ENCODE data around the gene UBASH3B.
A peak's percentile ranks its signal among the peaks of the same experiment; 100 is the strongest.
"Not testable (repeated sequence)": the region's sequence is repeated elsewhere in the genome, so short reads cannot be mapped to it uniquely, and the experiment has no call there.

UBASH3B gene

GRCh38 chr11:122655527-122656072 lies at the start of gene UBASH3B:
Gene UBASH3B (plus strand): TSS chr11:122655722. CDS start chr11:122656050, 328 bp downstream.
- Mint-ChIP-seq H3K4me1 (ENCODE audit: low read depth) (peaks cover 50% of the 10 kb centered on the region), H3K36me3 (ENCODE audit: low read depth) (peaks cover 13% of the 10 kb centered on the region), H3K4me3 (peak within 1 kb of the TSS; percentile 85)

GRCh38 chr11:122607162-122607561 lies 48.4 kb upstream of the UBASH3B start:
- H3K27me3 Mint-ChIP-seq; H3K27ac Mint-ChIP-seq; H3K9me3 Mint-ChIP-seq; H3K36me3 Mint-ChIP-seq (ENCODE audit: low read depth); H3K4me3 Mint-ChIP-seq; H3K4me1 Mint-ChIP-seq (ENCODE audit: low read depth); intact Hi-C loops (cut with micrococcal nuclease): not testable (repeated sequence)

More at GRCh38 chr11:122655527-122656072, at the start of gene UBASH3B:
- Mint-ChIP-seq H3K27me3 (peaks cover 9% of the 10 kb centered on the region), H3K9me3 (no peaks in the 10 kb centered on the region), H3K27ac (peak within 1 kb of the TSS; percentile 94)
- intact Hi-C loops (cut with micrococcal nuclease) = loop anchor here (1.0 to 10.0 kb wide), 3 partner anchors 42 to 409 kb away; partner anchors contain the start of gene HSPA8

GRCh38 chr11:122612123-122612824 lies 43.2 kb upstream of the UBASH3B start:
- Mint-ChIP-seq H3K27ac (no peak overlapping the region), H3K36me3 (ENCODE audit: low read depth) (no peaks in the 10 kb centered on the region), H3K4me1 (ENCODE audit: low read depth) (peaks cover 9% of the 10 kb centered on the region), H3K9me3 (no peaks in the 10 kb centered on the region), H3K27me3 (peaks cover 2% of the 10 kb centered on the region), H3K4me3 (no peak overlapping the region)
- intact Hi-C loops (cut with micrococcal nuclease) = no loop called here

- H3K4me1 Mint-ChIP-seq (ENCODE audit: low read depth) = peaks cover 13% of the 10 kb centered on the region
- no peak overlapping the region for H3K27ac Mint-ChIP-seq
- H3K27me3 Mint-ChIP-seq = peaks cover 2% of the 10 kb centered on the region
- H3K36me3 Mint-ChIP-seq (ENCODE audit: low read depth) = no peaks in the 10 kb centered on the region
- no peaks in the 10 kb centered on the region for H3K9me3 Mint-ChIP-seq
- intact Hi-C loops (cut with micrococcal nuclease) = no loop called here
- H3K4me3 Mint-ChIP-seq = no peak overlapping the region
Measured at GRCh38 chr11:122616718-122617117, 38.8 kb upstream of the UBASH3B start.

GRCh38 chr11:122617297-122617696 lies 38.2 kb upstream of the UBASH3B start:
- Mint-ChIP-seq H3K4me1 (ENCODE audit: low read depth) (peaks cover 13% of the 10 kb centered on the region), H3K9me3 (no peaks in the 10 kb centered on the region), H3K4me3 (no peak overlapping the region), H3K36me3 (ENCODE audit: low read depth) (no peaks in the 10 kb centered on the region), H3K27ac (no peak overlapping the region), H3K27me3 (peaks cover 2% of the 10 kb centered on the region)
- intact Hi-C loops (cut with micrococcal nuclease) = no loop called here

GRCh38 chr11:122617926-122618325 lies 37.6 kb upstream of the UBASH3B start:
- no peaks in the 10 kb centered on the region for H3K9me3 Mint-ChIP-seq
- H3K27ac Mint-ChIP-seq = no peak overlapping the region
- H3K4me3 Mint-ChIP-seq = no peak overlapping the region
- no peaks in the 10 kb centered on the region for H3K36me3 Mint-ChIP-seq (ENCODE audit: low read depth)
- peaks cover 13% of the 10 kb centered on the region for H3K4me1 Mint-ChIP-seq (ENCODE audit: low read depth)
- peaks cover 2% of the 10 kb centered on the region for H3K27me3 Mint-ChIP-seq
- intact Hi-C loops (cut with micrococcal nuclease) = no loop called here

- H3K27me3 Mint-ChIP-seq = peaks cover 2% of the 10 kb centered on the region
- intact Hi-C loops (cut with micrococcal nuclease) = no loop called here
Measured at GRCh38 chr11:122618927-122619326, 36.6 kb upstream of the UBASH3B start.

GRCh38 chr11:122619757-122620156 lies 35.8 kb upstream of the UBASH3B start:
- Mint-ChIP-seq H3K27ac (no peak overlapping the region), H3K27me3 (peaks cover 2% of the 10 kb centered on the region), H3K9me3 (no peaks in the 10 kb centered on the region), H3K4me1 (ENCODE audit: low read depth) (peaks cover 13% of the 10 kb centered on the region), H3K4me3 (no peak overlapping the region), H3K36me3 (ENCODE audit: low read depth) (no peaks in the 10 kb centered on the region)
- intact Hi-C loops (cut with micrococcal nuclease) = no loop called here

More at GRCh38 chr11:122618927-122619326, 36.6 kb upstream of the UBASH3B start:
- Mint-ChIP-seq H3K9me3 (no peaks in the 10 kb centered on the region), H3K36me3 (ENCODE audit: low read depth) (no peaks in the 10 kb centered on the region), H3K27ac (no peak overlapping the region), H3K4me3 (no peak overlapping the region), H3K4me1 (ENCODE audit: low read depth) (peaks cover 13% of the 10 kb centered on the region)

GRCh38 chr11:122625501-122625900 lies 30.0 kb upstream of the UBASH3B start:
- intact Hi-C loops (cut with micrococcal nuclease) = loop anchor here (5.0 kb wide), 1 partner anchor 397 kb away; no protein-coding TSS in a partner anchor
- H3K27me3 Mint-ChIP-seq; H3K27ac Mint-ChIP-seq; H3K4me3 Mint-ChIP-seq; H3K9me3 Mint-ChIP-seq; H3K4me1 Mint-ChIP-seq (ENCODE audit: low read depth); H3K36me3 Mint-ChIP-seq (ENCODE audit: low read depth): not testable (repeated sequence)

- no peak overlapping the region for H3K27ac Mint-ChIP-seq
- H3K4me1 Mint-ChIP-seq (ENCODE audit: low read depth) = peaks cover 7% of the 10 kb centered on the region
- intact Hi-C loops (cut with micrococcal nuclease) = loop anchor here (5.0 kb wide), 1 partner anchor 396 kb away; no protein-coding TSS in a partner anchor
- no peaks in the 10 kb centered on the region for H3K9me3 Mint-ChIP-seq
- H3K36me3 Mint-ChIP-seq (ENCODE audit: low read depth) = no peaks in the 10 kb centered on the region
- no peaks in the 10 kb centered on the region for H3K27me3 Mint-ChIP-seq
- H3K4me3 Mint-ChIP-seq = no peak overlapping the region
Measured at GRCh38 chr11:122625976-122626665, 29.4 kb upstream of the UBASH3B start.

GRCh38 chr11:122627745-122628144 lies 27.8 kb upstream of the UBASH3B start:
- no peaks in the 10 kb centered on the region for H3K9me3 Mint-ChIP-seq
- H3K4me1 Mint-ChIP-seq (ENCODE audit: low read depth) = peaks cover 7% of the 10 kb centered on the region
- H3K27me3 Mint-ChIP-seq = no peaks in the 10 kb centered on the region
- intact Hi-C loops (cut with micrococcal nuclease) = loop anchor here (5.0 kb wide), 1 partner anchor 395 kb away; no protein-coding TSS in a partner anchor
- no peak overlapping the region for H3K4me3 Mint-ChIP-seq
- no peaks in the 10 kb centered on the region for H3K36me3 Mint-ChIP-seq (ENCODE audit: low read depth)
- H3K27ac Mint-ChIP-seq = no peak overlapping the region

- H3K36me3 Mint-ChIP-seq (ENCODE audit: low read depth) = no peaks in the 10 kb centered on the region
- peaks cover 7% of the 10 kb centered on the region for H3K4me1 Mint-ChIP-seq (ENCODE audit: low read depth)
- peak overlapping the region; percentile 40 for H3K27ac Mint-ChIP-seq
- intact Hi-C loops (cut with micrococcal nuclease) = loop anchor here (5.0 kb wide), 1 partner anchor 393 kb away; no protein-coding TSS in a partner anchor
- H3K27me3 Mint-ChIP-seq = no peaks in the 10 kb centered on the region
- H3K4me3 Mint-ChIP-seq = no peak overlapping the region
- H3K9me3 Mint-ChIP-seq = no peaks in the 10 kb centered on the region
Measured at GRCh38 chr11:122628810-122629555, 26.5 kb upstream of the UBASH3B start.

- Mint-ChIP-seq H3K27me3 (no peaks in the 10 kb centered on the region), H3K36me3 (ENCODE audit: low read depth) (no peaks in the 10 kb centered on the region), H3K4me1 (ENCODE audit: low read depth) (peaks cover 13% of the 10 kb centered on the region), H3K4me3 (no peak overlapping the region), H3K27ac (no peak overlapping the region), H3K9me3 (no peaks in the 10 kb centered on the region)
- intact Hi-C loops (cut with micrococcal nuclease) = loop anchor here (2.0 kb wide), 2 partner anchors 124 to 222 kb away; no protein-coding TSS in a partner anchor
Measured at GRCh38 chr11:122632181-122632824, 23.2 kb upstream of the UBASH3B start.
